Adrenal gland (tissue), 5 donors: Measurements from ENCODE around the gene PGS1.

Source experiments
- CTCF ChIP-seq, 6 experiments: fragments of 450-650 bp in 4 of 6; fragments of 200-600 bp in 2 of 6; sonication (generic) in 1 of 6; IDR thresholded peaks; 1 replicate in 5 of 6; 2 replicates in 1 of 6; pipeline versions ENCODE4 v1.5.1 to v1.8.0; 2016 to 2021; ENCODE audit warnings: antibody characterized with exemption in 6 of 6, mild to moderate bottlenecking in 2 of 6, moderate library complexity in 1 of 6
- POLR2A ChIP-seq, 2 donors: fragments of 450-650 bp; IDR thresholded peaks; one replicate each; pipeline ENCODE4 v1.6.1; 2017; ENCODE audit warnings: antibody characterized with exemption in 2 of 2, mild to moderate bottlenecking in 2 of 2, moderate library complexity in 1 of 2
- donor health status: DM: no; HTN: no; CAD: no.

- no peak for TF ChIP-seq CTCF (IDR thresholded peaks at IDR 0.05)
- no peak for TF ChIP-seq POLR2A (IDR thresholded peaks at IDR 0.05)
Measured at GRCh38 chr17:78428025-78428575, 49.7 kb downstream of the PGS1 start.
